ENCODE results near the gene CTR9.

DNA sequence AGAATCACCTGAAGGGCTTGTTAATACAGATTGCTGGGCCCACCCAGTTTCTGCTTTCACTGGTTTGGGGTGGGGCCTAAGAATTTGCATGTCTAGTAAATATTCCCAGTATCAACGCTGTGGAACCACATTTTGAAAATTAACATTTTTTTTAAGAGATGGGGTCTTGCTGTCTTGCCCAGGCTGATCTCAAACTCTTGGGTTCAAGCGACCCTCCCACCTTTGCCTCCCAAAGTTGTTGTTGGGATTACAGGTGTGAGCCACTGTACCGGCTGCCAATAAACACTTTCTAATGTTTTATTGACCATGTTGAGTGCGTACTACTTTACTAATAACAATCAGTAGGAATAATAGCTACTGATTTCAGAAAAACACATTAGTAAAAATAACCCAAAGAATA lies 55.2 kb downstream of the CTR9 start:
- no peak for TF ChIP-seq POLR2A (IDR thresholded peaks at IDR 0.05)
- TF ChIP-seq, protein P1, sequence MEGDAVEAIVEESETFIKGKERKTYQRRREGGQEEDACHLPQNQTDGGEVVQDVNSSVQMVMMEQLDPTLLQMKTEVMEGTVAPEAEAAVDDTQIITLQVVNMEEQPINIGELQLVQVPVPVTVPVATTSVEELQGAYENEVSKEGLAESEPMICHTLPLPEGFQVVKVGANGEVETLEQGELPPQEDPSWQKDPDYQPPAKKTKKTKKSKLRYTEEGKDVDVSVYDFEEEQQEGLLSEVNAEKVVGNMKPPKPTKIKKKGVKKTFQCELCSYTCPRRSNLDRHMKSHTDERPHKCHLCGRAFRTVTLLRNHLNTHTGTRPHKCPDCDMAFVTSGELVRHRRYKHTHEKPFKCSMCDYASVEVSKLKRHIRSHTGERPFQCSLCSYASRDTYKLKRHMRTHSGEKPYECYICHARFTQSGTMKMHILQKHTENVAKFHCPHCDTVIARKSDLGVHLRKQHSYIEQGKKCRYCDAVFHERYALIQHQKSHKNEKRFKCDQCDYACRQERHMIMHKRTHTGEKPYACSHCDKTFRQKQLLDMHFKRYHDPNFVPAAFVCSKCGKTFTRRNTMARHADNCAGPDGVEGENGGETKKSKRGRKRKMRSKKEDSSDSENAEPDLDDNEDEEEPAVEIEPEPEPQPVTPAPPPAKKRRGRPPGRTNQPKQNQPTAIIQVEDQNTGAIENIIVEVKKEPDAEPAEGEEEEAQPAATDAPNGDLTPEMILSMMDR (IDR thresholded peaks at IDR 0.05), result no peak

Data from heart left ventricle (tissue), 13 donors.